IMR-90 (cell line): ENCODE results near the gene TTC39B. TPM values are rescaled to one million over a fixed set of nuclear protein-coding genes. Genes with fewer than 3 reads are reported as not detected.

Experiments
- ATAC-seq: fragments of 200-7000 bp; cut with Tn5 transposase; 2 replicates; pipeline ENCODE4 v1.9.1; 2020; ENCODE audit warnings: low read depth, mild to moderate bottlenecking, moderate library complexity
- BruUV-seq: library from RNA; stranded (reverse); fragments of 400-500 nt; replicated peaks from 2 replicates; lab custom pipeline; 2021; lab: Mats Ljungman, UMichigan
- CTCF ChIA-PET: fragments of 300-600 bp; formaldehyde crosslinking; extraction: SDS; loops from one replicate; lab custom pipeline; 2021; ENCODE audit warnings: antibody characterized with exemption; lab: Yijun Ruan, JAX
- POLR2A ChIA-PET: fragments of 300-600 bp; sonication (Branson Sonifier 250); formaldehyde crosslinking; loops from one replicate; lab custom pipeline; 2022; ENCODE audit warnings: antibody characterized with exemption; ENCODE audit not compliant: unreplicated experiment; lab: Charles Lee
- DNase-seq: peaks from one replicate; pipeline ENCODE4 v3.0.0; 2013
- H2AFZ ChIP-seq: replicated peaks from 2 replicates; pipeline ENCODE3; 2013; ENCODE audit warnings: low read length, mild to moderate bottlenecking; ENCODE audit not compliant: poor library complexity
- H2AK5ac ChIP-seq: 2 replicates; pipeline ENCODE4 v1.6.1; 2013; ENCODE audit warnings: low read depth, low read length, inconsistent platforms
- H2AK9ac ChIP-seq: replicated peaks from 2 replicates; pipeline ENCODE3; 2013; ENCODE audit warnings: mild to moderate bottlenecking, low read depth, low read length, moderate library complexity; ENCODE audit not compliant: poor library complexity
- H2BK120ac ChIP-seq: 2 replicates; pipeline ENCODE4 v1.6.1; 2013; ENCODE audit warnings: low read depth, low read length, inconsistent platforms
- H2BK15ac ChIP-seq: 3 replicates; pipeline ENCODE4 v1.6.1; 2013; ENCODE audit warnings: low read depth, low read length, inconsistent platforms
- H2BK20ac ChIP-seq: 2 replicates; pipeline ENCODE4 v1.6.1; 2013; ENCODE audit warnings: low read depth, mild to moderate bottlenecking, inconsistent platforms, low read length, moderate library complexity
- H2BK5ac ChIP-seq: 2 replicates; pipeline ENCODE4 v1.6.1; 2013; ENCODE audit warnings: mild to moderate bottlenecking, low read depth, low read length, inconsistent platforms; ENCODE audit not compliant: poor library complexity, severe bottlenecking
- H3K14ac ChIP-seq: replicated peaks from 2 replicates; pipeline ENCODE4 v1.6.1; 2013; ENCODE audit warnings: low read depth, low read length, inconsistent platforms
- H3K18ac ChIP-seq: 2 replicates; pipeline ENCODE4 v1.6.1; 2013; ENCODE audit warnings: low read depth, low read length, control low read depth
- H3K23ac ChIP-seq: 2 replicates; pipeline ENCODE4 v1.6.1; 2013; ENCODE audit warnings: low read depth, low read length, inconsistent platforms
- H3K27ac ChIP-seq: 2 replicates; pipeline ENCODE4 v1.5.1; 2013; ENCODE audit warnings: mild to moderate bottlenecking, control low read depth, low read length; ENCODE audit not compliant: insufficient read depth
- H3K27me3 ChIP-seq: 2 replicates; pipeline ENCODE4 v1.6.1; 2013; ENCODE audit warnings: low read length; ENCODE audit not compliant: control insufficient read depth, insufficient read depth
- H3K36me3 ChIP-seq: 2 replicates; pipeline ENCODE4 v1.6.1; 2013; ENCODE audit warnings: low read length, mixed read lengths; ENCODE audit not compliant: control insufficient read depth, insufficient read depth
- H3K4ac ChIP-seq: 2 replicates; pipeline ENCODE4 v1.6.1; 2013; ENCODE audit warnings: low read depth, low read length, inconsistent platforms
- H3K4me1 ChIP-seq: 2 replicates; pipeline ENCODE4 v1.6.1; 2013; ENCODE audit warnings: low read length, mixed read lengths; ENCODE audit not compliant: control insufficient read depth, insufficient read depth
- H3K4me2 ChIP-seq: 2 replicates; pipeline ENCODE4 v1.6.1; 2013; ENCODE audit warnings: low read depth, mild to moderate bottlenecking, control low read depth, low read length, moderate library complexity
- H3K4me3 ChIP-seq: 2 replicates; pipeline ENCODE4 v1.5.1; 2013; ENCODE audit warnings: low read depth, mild to moderate bottlenecking, control low read depth, low read length, moderate library complexity; ENCODE audit not compliant: insufficient read depth
- H3K56ac ChIP-seq: 2 replicates; pipeline ENCODE4 v1.6.1; 2013; ENCODE audit warnings: low read length, inconsistent platforms; ENCODE audit not compliant: insufficient read depth; ENCODE audit errors: extremely low read depth
- H3K79me1 ChIP-seq, 2 experiments: 2 replicates each; pipeline ENCODE4 v1.6.1; 2013; ENCODE audit warnings: low read length in 2 of 2, inconsistent platforms in 1 of 2, low read depth in 1 of 2
- H3K9ac ChIP-seq: 2 replicates; pipeline ENCODE4 v1.6.1; 2013; ENCODE audit warnings: low read depth, low read length, control low read depth
- H3K9me1 ChIP-seq: 2 replicates; pipeline ENCODE4 v1.6.1; 2013; ENCODE audit warnings: low read length, inconsistent platforms; ENCODE audit not compliant: insufficient read depth
- H3K9me3 ChIP-seq: 2 replicates; pipeline ENCODE4 v1.6.1; 2013; ENCODE audit warnings: low read length; ENCODE audit not compliant: control insufficient read depth, insufficient read depth
- H4K20me1 ChIP-seq: 2 replicates; pipeline ENCODE4 v1.6.1; 2013; ENCODE audit warnings: low read length, inconsistent platforms; ENCODE audit not compliant: insufficient read depth
- H4K5ac ChIP-seq: 2 replicates; pipeline ENCODE4 v1.6.1; 2013; ENCODE audit warnings: mild to moderate bottlenecking, low read depth, low read length, control low read depth
- H4K8ac ChIP-seq, 2 experiments: 2 replicates each; pipeline ENCODE4 v1.6.1; 2013; ENCODE audit warnings: low read depth in 2 of 2, low read length in 2 of 2, control low read depth in 1 of 2, inconsistent platforms in 1 of 2
- H4K91ac ChIP-seq: 2 replicates; pipeline ENCODE4 v1.6.1; 2013; ENCODE audit warnings: low read depth, low read length, inconsistent platforms; ENCODE audit not compliant: insufficient read depth
- BHLHE40 ChIP-seq: fragments of 150-350 bp; IDR thresholded peaks from 2 replicates; pipeline ENCODE4 v1.6.1; 2016; ENCODE audit warnings: mild to moderate bottlenecking, low read depth, low read length
- CEBPB ChIP-seq: IDR thresholded peaks from 2 replicates; pipeline ENCODE4 v1.6.1; 2012; ENCODE audit warnings: low read depth, low read length, improper control_type of control experiment
- CHD1 ChIP-seq: IDR thresholded peaks from 2 replicates; pipeline ENCODE4 v1.6.1; 2012; ENCODE audit warnings: low read depth, low read length, improper control_type of control experiment
- ELK1 ChIP-seq: fragments of 150-350 bp; IDR thresholded peaks from 2 replicates; pipeline ENCODE4 v1.6.1; 2016; ENCODE audit warnings: low read depth, mild to moderate bottlenecking, low read length, moderate library complexity, borderline replicate concordance
- MAFK ChIP-seq: IDR thresholded peaks from 2 replicates; pipeline ENCODE4 v1.6.1; 2012; ENCODE audit warnings: low read depth, low read length, improper control_type of control experiment
- MAZ ChIP-seq: IDR thresholded peaks from 2 replicates; pipeline ENCODE4 v1.6.1; 2012; ENCODE audit warnings: low read depth, mild to moderate bottlenecking, low read length, improper control_type of control experiment, moderate library complexity, borderline replicate concordance
- MXI1 ChIP-seq: IDR thresholded peaks from 2 replicates; pipeline ENCODE4 v1.6.1; 2012; ENCODE audit warnings: low read depth, mild to moderate bottlenecking, low read length, moderate library complexity, borderline replicate concordance
- NFE2L2 ChIP-seq: fragments of 150-350 bp; IDR thresholded peaks from 2 replicates; pipeline ENCODE4 v1.6.1; 2016; ENCODE audit warnings: low read depth, mild to moderate bottlenecking, low read length
- POLR2A ChIP-seq: IDR thresholded peaks from 2 replicates; pipeline ENCODE4 v1.6.1; 2012; ENCODE audit warnings: mild to moderate bottlenecking, low read depth, low read length
- RAD21 ChIP-seq: IDR thresholded peaks from 2 replicates; pipeline ENCODE4 v1.6.1; 2012; ENCODE audit warnings: low read length, improper control_type of control experiment
- RCOR1 ChIP-seq: IDR thresholded peaks from 2 replicates; pipeline ENCODE4 v1.6.1; 2012; ENCODE audit warnings: mild to moderate bottlenecking, low read length, improper control_type of control experiment; ENCODE audit not compliant: insufficient replicate concordance
- RFX5 ChIP-seq: IDR thresholded peaks from 2 replicates; pipeline ENCODE4 v1.8.0; 2012; ENCODE audit warnings: low read depth, mild to moderate bottlenecking, low read length, moderate library complexity
- SMC3 ChIP-seq: fragments of 150-350 bp; IDR thresholded peaks from 2 replicates; pipeline ENCODE4 v1.6.1; 2016; ENCODE audit warnings: low read depth, mild to moderate bottlenecking, antibody characterized with exemption, low read length, moderate library complexity
- USF2 ChIP-seq: fragments of 150-350 bp; IDR thresholded peaks from 2 replicates; pipeline ENCODE4 v1.6.1; 2017; ENCODE audit warnings: mild to moderate bottlenecking, antibody characterized with exemption, low read length, low read depth
- WGBS, 2 experiments: methylation state at CpG; one replicate each; pipeline versions ENCODE4 v1.1.5 to v1.1.7; 2013; ENCODE audit warnings: missing lambda C conversion rate in 2 of 2; ENCODE audit not compliant: insufficient read length in 1 of 2; ENCODE audit errors: extremely low coverage in 2 of 2; 5-methylcytosine and 5-hydroxymethylcytosine counted together
- dilution Hi-C: fragments of 300-500 bp; cut with HindIII; formaldehyde crosslinking; loops from one replicate; pipeline ENCODE4 v1.14.3; 2018; ENCODE audit warnings: low sequenced_read_pairs; ENCODE audit not compliant: unreplicated experiment
- in situ Hi-C: fragments of 300-500 bp; cut with MboI; formaldehyde crosslinking; loops from 3 replicates; pipeline ENCODE4 v1.14.3; 2019; ENCODE audit warnings: low sequenced_read_pairs, inconsistent platforms, mixed read lengths
- intact Hi-C: fragments of 100-400 bp; cut with micrococcal nuclease; formaldehyde crosslinking; loops from 2 replicates; pipeline ENCODE4 v1.10.0; 2022
- polyA plus RNA-seq, 3 experiments: library from polyadenylated mRNA; depleted of rRNA; stranded (reverse); fragments of >200 nt; gene quantifications; 2 replicates each; pipeline ENCODE4 v1.2.3, GENCODE V29; 2012; ENCODE audit warnings: low replicate concordance in 1 of 3
- total RNA-seq: library from RNA; depleted of rRNA; stranded (reverse); fragments of >200 nt; gene quantifications from 2 replicates; pipeline ENCODE4 v1.2.3, GENCODE V29; 2012
- TF ChIP-seq, protein P1 (sequence below): conservative IDR thresholded peaks from 2 replicates; pipeline ENCODE4 v1.5.1; 2012; ENCODE audit warnings: mild to moderate bottlenecking, low read depth, low read length, improper control_type of control experiment

TTC39B gene
- total and polyA plus RNA-seq, 2 of the 4 experiments (the other 2 are of a cell fraction) = 2.5 to 12.2 TPM

GRCh38 chr9:15286161-15286821 lies 20.7 kb downstream of the TTC39B start:
- no peak overlapping the region for H2AFZ ChIP-seq
- H2AK5ac ChIP-seq = no peak overlapping the region
- peaks cover 3% of the 10 kb centered on the region; the same call in 1 of the 2 replicates for H3K9me1 ChIP-seq
- TF ChIP-seq RFX5 (no peak), RAD21 (no peak), POLR2A (no peak), BHLHE40 (no peak), CEBPB (no peak), MAFK (no peak), NFE2L2 (no peak), RCOR1 (no peak), MAZ (no peak), ELK1 (no peak), SMC3 (no peak), USF2 (no peak), MXI1 (no peak), CHD1 (no peak)
- TF ChIP-seq, protein P1, sequence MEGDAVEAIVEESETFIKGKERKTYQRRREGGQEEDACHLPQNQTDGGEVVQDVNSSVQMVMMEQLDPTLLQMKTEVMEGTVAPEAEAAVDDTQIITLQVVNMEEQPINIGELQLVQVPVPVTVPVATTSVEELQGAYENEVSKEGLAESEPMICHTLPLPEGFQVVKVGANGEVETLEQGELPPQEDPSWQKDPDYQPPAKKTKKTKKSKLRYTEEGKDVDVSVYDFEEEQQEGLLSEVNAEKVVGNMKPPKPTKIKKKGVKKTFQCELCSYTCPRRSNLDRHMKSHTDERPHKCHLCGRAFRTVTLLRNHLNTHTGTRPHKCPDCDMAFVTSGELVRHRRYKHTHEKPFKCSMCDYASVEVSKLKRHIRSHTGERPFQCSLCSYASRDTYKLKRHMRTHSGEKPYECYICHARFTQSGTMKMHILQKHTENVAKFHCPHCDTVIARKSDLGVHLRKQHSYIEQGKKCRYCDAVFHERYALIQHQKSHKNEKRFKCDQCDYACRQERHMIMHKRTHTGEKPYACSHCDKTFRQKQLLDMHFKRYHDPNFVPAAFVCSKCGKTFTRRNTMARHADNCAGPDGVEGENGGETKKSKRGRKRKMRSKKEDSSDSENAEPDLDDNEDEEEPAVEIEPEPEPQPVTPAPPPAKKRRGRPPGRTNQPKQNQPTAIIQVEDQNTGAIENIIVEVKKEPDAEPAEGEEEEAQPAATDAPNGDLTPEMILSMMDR = no peak
- H3K36me3 ChIP-seq = no peaks in the 10 kb centered on the region
- DNase-seq (no peak), ATAC-seq (no peak)
- WGBS, 2 experiments = 100% methylated on average over 1 of the region's 4 CpGs; no CpG with 5 or more reads in 1 of the 2 experiments
- no peak overlapping the region for H3K56ac ChIP-seq
- no peaks in the 10 kb centered on the region for H4K20me1 ChIP-seq
- in situ Hi-C loops (no loop called here), dilution Hi-C loops (no loop called here), intact Hi-C loops (no loop called here)
- no peak overlapping the region for H2BK5ac ChIP-seq
- H4K8ac ChIP-seq = no peak overlapping the region
- POLR2A ChIA-PET = no interaction called here
- H3K23ac ChIP-seq = no peak overlapping the region
- no peak overlapping the region for H3K14ac ChIP-seq
- no peak overlapping the region for H3K18ac ChIP-seq
- no peak overlapping the region for H3K4ac ChIP-seq
- H3K9ac ChIP-seq = no peak overlapping the region
- H3K4me3 ChIP-seq = no peak overlapping the region
- no peak overlapping the region for H3K4me2 ChIP-seq
- H3K79me1 ChIP-seq = peaks cover 32 to 35% of the 10 kb centered on the region in 2 experiments
- H2BK120ac ChIP-seq = no peak overlapping the region
- CTCF ChIA-PET = interaction anchor here (1.0 kb wide), 1 partner anchor 9 kb away, joined by 7 read pairs; no protein-coding TSS in a partner anchor
- BruUV-seq = no TSS peak
- no peak overlapping the region for H2BK20ac ChIP-seq
- no peak overlapping the region for H4K5ac ChIP-seq
- H2BK15ac ChIP-seq = no peak overlapping the region
- H3K9me3 ChIP-seq = no peaks in the 10 kb centered on the region
- no peak overlapping the region for H3K27ac ChIP-seq
- H4K91ac ChIP-seq = no peak overlapping the region
- no peak overlapping the region for H2AK9ac ChIP-seq
- peaks cover 9% of the 10 kb centered on the region for H3K4me1 ChIP-seq
- H3K27me3 ChIP-seq = no peaks in the 10 kb centered on the region
